Lung (tissue), 12 donors: ENCODE results near the gene SLC25A26. TPM values are rescaled to one million over a fixed set of nuclear protein-coding genes. Genes with fewer than 3 reads are reported as not detected.
A peak's percentile ranks its signal among the peaks of the same experiment; 100 is the strongest.
"Not testable (repeated sequence)": the region's sequence is repeated elsewhere in the genome, so short reads cannot be mapped to it uniquely, and the experiment has no call there.

Source experiments
- ATAC-seq: fragments of 200-7000 bp; cut with Tn5 transposase; one replicate; pipeline ENCODE4 v1.9.1; 2020; ENCODE audit warnings: moderate number of reproducible peaks; ENCODE audit not compliant: insufficient read depth, low FRiP score
- DNase-seq, 3 donors: peaks; one replicate each; pipeline ENCODE4 v3.0.0-alpha.2; 2013 to 2017
- H3K27ac ChIP-seq, 2 donors: one replicate each; pipeline ENCODE4 v1.5.1; 2013; ENCODE audit warnings: mild to moderate bottlenecking in 2 of 2, moderate library complexity in 2 of 2, control low read depth in 1 of 2, inconsistent platforms in 1 of 2, low read depth in 1 of 2, low read length in 1 of 2
- H3K27me3 ChIP-seq, 3 donors: one replicate each; pipeline ENCODE4 v1.5.1; 2013; ENCODE audit warnings: low read length in 2 of 3; ENCODE audit not compliant: control insufficient read depth in 3 of 3, insufficient read depth in 3 of 3
- H3K36me3 ChIP-seq, 4 donors: one replicate each; pipeline ENCODE4 v1.5.1; 2013; ENCODE audit warnings: low read length in 4 of 4, mild to moderate bottlenecking in 1 of 4, moderate library complexity in 1 of 4; ENCODE audit not compliant: control insufficient read depth in 4 of 4, insufficient read depth in 4 of 4
- H3K4me1 ChIP-seq, 5 donors: one replicate each; pipeline ENCODE4 v1.5.1; 2013; ENCODE audit warnings: low read length in 5 of 5, mild to moderate bottlenecking in 2 of 5, moderate library complexity in 1 of 5; ENCODE audit not compliant: control insufficient read depth in 5 of 5, insufficient read depth in 5 of 5
- H3K4me3 ChIP-seq: one replicate; pipeline ENCODE4 v1.5.1; 2013; ENCODE audit warnings: mild to moderate bottlenecking, control low read depth, moderate library complexity
- H3K9ac ChIP-seq, 2 donors: one replicate each; pipeline ENCODE4 v1.5.1; 2013; ENCODE audit warnings: low read length in 2 of 2, control low read depth in 1 of 2; ENCODE audit not compliant: insufficient read depth in 1 of 2
- H3K9me3 ChIP-seq, 4 donors: one replicate each; pipeline ENCODE4 v1.5.1; 2013; ENCODE audit warnings: low read length in 3 of 4, mild to moderate bottlenecking in 1 of 4, moderate library complexity in 1 of 4; ENCODE audit not compliant: control insufficient read depth in 4 of 4, insufficient read depth in 3 of 4
- WGBS, 2 donors: extraction: QIAGEN DNeasy Blood & Tissue Kit; methylation state at CpG; one replicate each; pipeline ENCODE4 v1.1.7; 2013; 5-methylcytosine and 5-hydroxymethylcytosine counted together
- polyA plus RNA-seq, 2 donors: library from polyadenylated mRNA; stranded (reverse); fragments of 200-250 nt; gene quantifications; one replicate each; pipeline ENCODE4 v1.2.1, GENCODE V29; 2013
- total RNA-seq, 2 donors: library from RNA; depleted of rRNA in 1 of 2; stranded (reverse); fragments of >200 nt in 1 of 2; gene quantifications; one replicate each; pipeline ENCODE4 v1.2.1, GENCODE V29; 2014 to 2021
- TF ChIP-seq, protein P1 (sequence below): IDR thresholded peaks from 2 replicates; pipeline ENCODE4 v1.5.1; 2012; ENCODE audit warnings: mild to moderate bottlenecking; ENCODE audit errors: control extremely low read depth, extremely low read depth
- donor health status: control.
- donor health status: control.
- donor health status: Bipolar disorder and iron deficiency.
- donor health status: healthy.
- donor health status: DM: yes; HTN: yes; CAD: no.

The SLC25A26 gene
- total and polyA plus RNA-seq, 4 donors, result 10.4 to 18.0 (median 14.9) TPM

DNA sequence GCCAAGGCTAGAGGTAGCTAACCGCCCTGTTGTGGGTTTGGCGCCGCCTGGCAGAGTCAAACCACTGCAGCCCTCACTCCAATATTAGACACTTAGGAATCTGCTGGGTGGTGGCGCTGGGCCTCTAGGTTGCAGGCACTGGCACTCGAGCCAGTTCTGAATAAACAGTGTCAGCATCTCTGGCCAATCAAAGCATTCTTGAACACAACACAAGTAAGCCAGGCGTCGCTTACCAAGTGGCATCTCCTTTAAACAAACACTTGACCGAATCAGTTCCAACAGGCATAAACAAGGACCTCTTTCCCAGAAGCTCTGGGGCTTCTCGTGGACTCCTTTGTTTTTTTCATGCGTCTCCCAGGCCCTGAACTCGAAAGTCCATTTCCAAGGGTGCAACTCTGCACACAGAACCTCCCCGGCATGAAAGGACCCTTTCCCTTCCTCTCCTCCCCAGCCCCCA lies 197.7 kb downstream of the SLC25A26 start:
- Histone ChIP-seq H3K27me3 (no peaks in the 10 kb centered on the region), H3K4me3 (no peak overlapping the region), H3K27ac (peak overlapping the region in 1 of 2 donors; percentile 20), H3K9ac (no peak overlapping the region), H3K36me3 (peaks cover 0 to 8% (median 1%) of the 10 kb centered on the region in 4 donors), H3K4me1 (peaks cover 0 to 13% (median 6%) of the 10 kb centered on the region in 5 donors), H3K9me3 (peaks cover 0 to 8% (median 3%) of the 10 kb centered on the region in 4 donors)
- TF ChIP-seq, protein P1, sequence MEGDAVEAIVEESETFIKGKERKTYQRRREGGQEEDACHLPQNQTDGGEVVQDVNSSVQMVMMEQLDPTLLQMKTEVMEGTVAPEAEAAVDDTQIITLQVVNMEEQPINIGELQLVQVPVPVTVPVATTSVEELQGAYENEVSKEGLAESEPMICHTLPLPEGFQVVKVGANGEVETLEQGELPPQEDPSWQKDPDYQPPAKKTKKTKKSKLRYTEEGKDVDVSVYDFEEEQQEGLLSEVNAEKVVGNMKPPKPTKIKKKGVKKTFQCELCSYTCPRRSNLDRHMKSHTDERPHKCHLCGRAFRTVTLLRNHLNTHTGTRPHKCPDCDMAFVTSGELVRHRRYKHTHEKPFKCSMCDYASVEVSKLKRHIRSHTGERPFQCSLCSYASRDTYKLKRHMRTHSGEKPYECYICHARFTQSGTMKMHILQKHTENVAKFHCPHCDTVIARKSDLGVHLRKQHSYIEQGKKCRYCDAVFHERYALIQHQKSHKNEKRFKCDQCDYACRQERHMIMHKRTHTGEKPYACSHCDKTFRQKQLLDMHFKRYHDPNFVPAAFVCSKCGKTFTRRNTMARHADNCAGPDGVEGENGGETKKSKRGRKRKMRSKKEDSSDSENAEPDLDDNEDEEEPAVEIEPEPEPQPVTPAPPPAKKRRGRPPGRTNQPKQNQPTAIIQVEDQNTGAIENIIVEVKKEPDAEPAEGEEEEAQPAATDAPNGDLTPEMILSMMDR, result peak; percentile 11
- DNase-seq, result peak; percentile 38 to 63 (median 43)
- WGBS, 2 donors, result 46 to 70% methylated on average over 12 of the region's 12 CpGs
- ATAC-seq, result peak; percentile 88

DNA sequence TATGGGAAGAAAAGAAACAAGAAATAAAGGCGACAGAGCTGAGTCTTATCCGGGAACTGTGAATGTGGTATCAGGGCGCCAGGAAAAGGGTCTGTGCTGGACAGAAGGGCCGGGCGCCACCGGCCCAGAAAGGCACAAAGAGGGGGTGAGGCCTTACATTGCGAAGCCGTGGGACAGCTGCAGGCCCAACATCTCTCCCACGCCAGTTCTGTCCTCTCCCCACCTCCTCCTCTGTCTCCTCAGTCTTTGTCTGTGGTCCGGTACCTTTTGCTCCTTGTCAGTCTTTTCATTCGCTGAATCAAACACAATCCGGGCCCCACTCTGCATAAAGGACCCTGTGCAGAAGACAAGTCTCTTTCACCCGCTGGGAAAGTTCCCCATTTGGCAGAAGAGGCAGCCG lies 198.2 kb downstream of the SLC25A26 start:
- DNase-seq (no peak), ATAC-seq (no peak)
- H3K36me3 ChIP-seq, result peaks cover 0 to 8% (median 1%) of the 10 kb centered on the region in 4 donors
- H3K4me1 ChIP-seq, result peaks cover 0 to 13% (median 6%) of the 10 kb centered on the region in 5 donors
- peak overlapping the region in 1 of 2 donors; percentile 52 for H3K27ac ChIP-seq
- H3K9ac ChIP-seq, result no peak overlapping the region
- H3K27me3 ChIP-seq, result no peaks in the 10 kb centered on the region
- WGBS, 2 donors, result 83 to 93% methylated on average over 14 of the region's 14 CpGs
- TF ChIP-seq, protein P1, result no peak
- peaks cover 0 to 8% (median 3%) of the 10 kb centered on the region in 4 donors for H3K9me3 ChIP-seq
- no peak overlapping the region for H3K4me3 ChIP-seq

DNA sequence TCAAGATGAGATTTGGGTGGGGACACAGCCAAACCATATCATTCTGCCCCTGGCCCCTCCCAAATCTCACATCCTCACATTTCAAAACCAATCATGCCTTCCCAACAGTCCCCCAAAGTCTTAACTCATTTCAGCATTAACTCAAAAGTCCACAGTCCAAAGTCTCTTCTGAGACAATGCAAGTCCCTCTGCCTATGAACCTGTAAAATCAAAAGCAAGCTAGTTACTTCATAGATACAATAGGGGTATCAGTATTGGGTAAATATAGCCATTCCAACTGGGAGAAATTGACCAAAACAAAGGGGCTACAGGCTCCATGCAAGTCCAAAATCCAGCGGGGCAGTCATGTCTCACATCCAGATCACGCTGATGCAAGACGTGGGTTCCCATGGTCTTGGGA lies 200.3 kb downstream of the SLC25A26 start:
- H3K27me3 ChIP-seq, ATAC-seq, H3K9me3 ChIP-seq, H3K9ac ChIP-seq, H3K27ac ChIP-seq, H3K4me3 ChIP-seq, H3K36me3 ChIP-seq, DNase-seq: not testable (repeated sequence)
- WGBS, 2 donors, result 97% methylated on average over 3 of the region's 3 CpGs
- peaks cover 0 to 32% (median 17%) of the 10 kb centered on the region in 5 donors for H3K4me1 ChIP-seq

DNA sequence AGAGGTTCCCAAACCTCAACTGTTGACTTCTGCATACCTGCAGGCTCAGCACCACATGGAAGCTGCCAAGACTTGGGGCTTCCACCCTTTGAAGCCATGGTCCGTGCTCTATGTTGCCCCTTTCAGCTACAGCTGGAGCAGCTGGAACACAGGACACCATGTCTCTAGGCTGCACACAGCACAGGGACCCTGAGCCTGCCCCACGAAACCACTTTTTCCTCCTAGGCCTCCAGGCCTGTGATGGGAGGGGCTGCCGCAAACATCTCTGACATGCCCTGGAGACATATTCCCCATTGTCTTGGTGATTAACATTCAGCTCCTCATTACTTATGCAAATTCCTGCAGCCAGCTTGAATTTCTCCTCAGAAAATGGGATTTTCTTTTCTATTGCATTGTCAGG lies 201.1 kb downstream of the SLC25A26 start:
- not testable (repeated sequence) for H3K9me3 ChIP-seq, H3K4me3 ChIP-seq, H3K27ac ChIP-seq, ATAC-seq, H3K9ac ChIP-seq, H3K27me3 ChIP-seq, H3K36me3 ChIP-seq, DNase-seq
- peaks cover 0 to 33% (median 17%) of the 10 kb centered on the region in 5 donors for H3K4me1 ChIP-seq
- WGBS, 2 donors, result 97 to 100% methylated on average over 3 of the region's 3 CpGs
